GM18517 (cell line): ENCODE data around the gene ERBB4.

ENCODE experiments used
- ATAC-seq: cut with Tn5 transposase; IDR thresholded peaks from one replicate; pipeline ENCODE4 v1.9.1; 2021; ENCODE audit warnings: mild to moderate bottlenecking, moderate library complexity; ENCODE audit not compliant: unreplicated experiment

The ERBB4 gene

DNA sequence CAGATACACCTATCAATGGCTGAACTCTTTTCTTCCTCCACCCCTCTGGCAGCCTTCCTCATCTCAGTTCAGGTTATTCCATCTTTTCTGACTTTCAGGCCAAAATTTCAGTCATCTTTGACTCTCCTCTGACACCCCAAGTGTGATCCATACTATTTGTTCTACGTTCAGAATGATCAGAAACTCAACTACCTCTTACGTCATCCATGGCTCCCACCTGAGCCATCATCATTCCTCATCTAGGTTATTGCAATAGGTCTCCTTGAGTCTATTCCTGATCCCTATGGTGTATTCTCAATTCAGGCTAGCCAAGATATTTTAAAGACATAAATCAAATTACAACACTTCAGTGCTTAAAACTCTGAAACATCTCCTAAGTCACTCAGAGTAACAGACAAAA lies 589.7 kb downstream of the ERBB4 start:
- ATAC-seq = no peak

DNA sequence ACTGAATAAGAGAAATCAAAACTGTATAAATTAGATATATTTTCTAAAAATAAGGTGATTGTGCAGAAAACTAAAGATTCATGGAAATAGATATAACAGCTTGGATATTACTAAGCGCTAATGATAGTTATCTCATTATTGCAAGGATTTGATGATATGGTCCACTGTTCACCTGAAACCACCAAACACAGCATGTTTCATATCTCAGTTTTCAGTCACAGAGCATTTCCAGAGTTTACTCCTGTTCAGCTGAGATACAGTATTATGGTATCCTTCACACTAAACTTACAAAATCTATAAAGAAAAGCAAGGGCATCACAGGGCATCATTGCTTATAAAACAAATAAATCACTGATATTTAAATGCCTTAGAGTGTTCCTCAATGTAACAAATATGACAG lies 591.6 kb downstream of the ERBB4 start:
- no peak for ATAC-seq

DNA sequence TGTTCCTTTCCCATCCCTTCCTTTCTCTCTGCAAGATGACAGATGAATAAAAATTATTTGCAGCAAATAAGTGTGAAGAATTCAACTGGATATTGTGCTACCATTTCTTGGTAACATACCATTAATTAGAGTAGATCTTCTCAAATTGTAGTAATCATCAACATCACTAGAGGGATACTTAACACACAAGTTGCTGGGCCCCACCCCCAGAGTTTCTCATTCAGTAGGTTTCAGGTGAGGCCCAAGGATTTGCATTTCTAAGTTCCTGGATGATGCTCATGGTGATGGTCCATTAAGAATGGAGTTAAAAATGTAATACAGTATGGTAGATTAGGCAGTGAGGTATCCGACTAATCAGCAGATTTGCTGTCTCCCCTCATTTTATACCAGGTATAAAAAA lies 594.0 kb downstream of the ERBB4 start:
- peak; percentile 64 for ATAC-seq

DNA sequence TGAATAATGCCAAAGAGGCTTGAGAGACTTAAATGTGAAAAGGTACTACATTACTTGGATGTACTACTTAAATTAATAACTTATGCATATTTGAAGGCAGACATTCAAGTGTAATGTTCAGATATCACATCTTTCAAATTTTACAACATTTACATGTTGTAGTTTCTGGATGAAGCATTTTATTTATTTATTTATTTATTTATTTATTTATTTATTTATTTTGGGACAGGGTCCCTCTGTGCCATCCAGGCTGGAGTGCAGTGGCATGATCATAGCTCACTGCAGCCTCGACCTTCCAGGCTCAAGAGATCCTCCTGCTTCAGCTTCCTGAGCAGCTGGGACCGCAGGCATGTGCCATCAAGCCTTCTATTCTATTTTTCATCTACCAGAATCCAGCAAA lies 596.4 kb downstream of the ERBB4 start:
- ATAC-seq = no peak

DNA sequence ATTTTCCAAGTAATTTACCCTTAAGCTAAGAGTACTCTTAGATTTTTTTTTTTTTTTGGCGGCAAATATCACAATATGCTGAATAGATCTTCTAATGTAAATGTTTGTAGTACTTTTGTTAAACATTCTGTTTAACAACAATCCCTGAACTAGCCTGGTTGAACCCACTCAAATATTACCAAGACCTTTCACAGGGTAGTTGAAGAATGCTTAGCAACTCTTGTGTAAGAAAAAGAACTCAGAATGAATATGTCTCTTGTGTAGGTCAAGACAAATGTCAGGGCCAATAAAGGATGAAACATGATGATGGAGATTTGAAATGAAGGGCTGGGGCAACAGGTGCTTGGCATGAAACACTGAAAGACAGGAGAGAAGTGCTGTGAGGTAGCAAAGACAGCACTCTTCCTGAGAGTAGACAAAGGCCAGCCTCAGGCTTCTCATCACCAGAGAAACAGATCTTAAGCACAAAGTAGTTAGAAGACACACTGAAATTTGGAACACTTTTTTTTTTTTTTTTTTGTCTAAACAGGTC lies 597.3 kb downstream of the ERBB4 start:
- ATAC-seq = no peak

DNA sequence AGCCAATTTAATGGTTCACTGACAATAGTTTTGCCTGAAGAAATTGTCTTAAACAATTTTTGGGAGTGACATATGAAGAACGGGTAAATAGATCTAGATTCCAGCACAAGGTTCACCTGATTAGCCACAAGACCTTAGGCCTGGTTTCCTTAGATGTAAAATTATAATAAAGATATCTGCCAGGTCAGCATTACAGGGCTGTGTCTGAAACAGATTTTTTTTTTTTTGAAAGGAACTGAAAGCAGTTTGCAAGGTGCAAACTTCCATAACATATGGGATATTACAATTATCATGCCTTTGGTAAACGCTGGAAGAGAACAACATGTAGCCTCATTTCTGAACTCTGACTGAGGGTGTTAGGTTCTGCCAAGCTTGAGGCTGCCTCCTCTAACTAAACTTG lies 599.4 kb downstream of the ERBB4 start:
- no peak for ATAC-seq

DNA sequence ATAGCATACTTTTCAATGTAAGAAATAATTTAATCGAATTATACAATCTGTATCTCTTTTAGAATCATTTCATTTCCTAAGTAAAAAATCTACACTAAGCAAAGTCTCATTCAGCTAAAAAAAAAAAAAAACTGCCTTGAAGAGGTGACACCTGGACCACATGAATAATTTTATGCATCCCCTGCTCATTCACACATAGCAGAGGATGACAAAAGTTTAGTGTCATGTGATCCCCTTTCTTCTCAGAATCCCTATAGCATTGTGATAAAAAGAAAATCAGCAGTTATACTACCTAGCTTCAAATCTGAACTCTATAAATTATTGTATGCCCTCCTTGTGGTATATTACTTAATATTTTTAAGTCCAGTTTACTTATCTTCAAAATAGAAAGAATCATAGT lies 603.8 kb downstream of the ERBB4 start:
- ATAC-seq = no peak

DNA sequence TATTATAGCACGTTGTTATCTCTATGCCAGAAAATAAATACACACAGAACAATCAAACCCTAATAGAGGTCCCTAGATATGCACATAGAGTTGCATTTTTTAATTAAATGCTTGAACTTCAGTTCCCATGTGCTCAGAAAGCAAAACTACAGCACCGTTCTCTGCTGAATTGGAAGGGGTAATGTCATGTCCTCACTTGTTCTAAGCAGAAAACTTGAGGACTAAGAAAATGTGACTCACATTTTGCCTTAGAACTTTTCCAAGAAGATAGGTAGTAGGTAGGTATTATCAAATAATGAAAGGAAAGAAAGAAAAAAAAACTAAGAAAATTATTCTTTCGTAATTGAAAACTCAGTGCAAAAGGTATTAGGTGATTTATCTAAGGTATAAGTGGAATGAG lies 607.3 kb downstream of the ERBB4 start:
- no peak for ATAC-seq

DNA sequence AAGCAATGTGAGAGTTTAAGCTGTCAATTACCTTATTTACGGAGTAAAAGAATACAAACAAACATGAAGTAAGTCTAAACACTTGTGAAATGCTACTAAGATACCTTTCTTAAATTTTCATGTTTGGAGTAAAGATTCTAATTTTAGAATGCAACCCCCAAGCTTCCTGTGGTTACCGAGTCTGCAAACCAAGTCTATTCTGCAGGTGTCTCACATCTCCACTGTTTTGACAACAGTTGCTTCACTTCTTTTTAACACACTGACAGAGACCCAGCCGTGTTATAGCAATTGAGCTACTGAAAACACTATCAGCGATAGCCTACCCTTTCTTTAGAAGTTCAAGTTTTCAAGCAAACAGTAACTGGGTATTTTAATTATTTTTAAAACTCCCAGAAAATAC lies 608.3 kb downstream of the ERBB4 start:
- ATAC-seq = peak; percentile 92

DNA sequence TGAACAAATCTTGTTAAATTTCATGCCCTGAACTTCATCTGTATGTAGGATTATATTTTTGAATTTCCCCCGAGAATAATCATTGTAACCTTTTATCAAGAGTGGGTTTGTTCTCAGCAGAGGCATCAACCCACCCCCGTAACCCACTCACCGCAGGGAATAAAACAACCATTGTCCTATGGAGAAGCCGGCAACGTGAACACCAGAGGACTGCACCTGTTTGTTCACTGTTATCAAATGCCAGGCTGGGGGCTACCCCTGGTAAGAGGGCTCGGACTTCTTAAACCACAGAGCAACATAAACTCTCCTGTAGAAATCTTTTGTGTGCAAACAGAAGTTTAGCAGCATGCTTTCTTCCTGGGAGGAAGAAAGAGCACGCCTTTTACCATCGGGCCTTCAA lies 610.4 kb downstream of the ERBB4 start:
- ATAC-seq = no peak

DNA sequence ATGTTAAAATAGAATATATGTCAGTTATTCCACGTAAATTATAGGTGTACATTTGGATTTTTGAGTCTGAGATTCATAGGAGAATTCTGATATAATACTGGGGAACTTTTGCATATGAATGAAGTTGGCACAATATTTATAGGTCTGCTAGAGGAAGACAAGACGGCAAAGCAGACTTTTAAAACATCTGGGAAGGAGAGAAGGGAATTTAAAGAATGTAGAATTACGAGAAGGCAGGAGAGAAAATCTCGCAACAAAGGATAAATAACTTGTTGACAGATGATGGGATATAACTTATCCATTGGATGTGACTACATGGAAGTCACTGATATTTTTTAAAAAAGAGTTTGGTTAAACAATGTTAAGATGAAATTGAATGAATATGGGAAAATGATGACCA lies 615.6 kb downstream of the ERBB4 start:
- no peak for ATAC-seq

DNA sequence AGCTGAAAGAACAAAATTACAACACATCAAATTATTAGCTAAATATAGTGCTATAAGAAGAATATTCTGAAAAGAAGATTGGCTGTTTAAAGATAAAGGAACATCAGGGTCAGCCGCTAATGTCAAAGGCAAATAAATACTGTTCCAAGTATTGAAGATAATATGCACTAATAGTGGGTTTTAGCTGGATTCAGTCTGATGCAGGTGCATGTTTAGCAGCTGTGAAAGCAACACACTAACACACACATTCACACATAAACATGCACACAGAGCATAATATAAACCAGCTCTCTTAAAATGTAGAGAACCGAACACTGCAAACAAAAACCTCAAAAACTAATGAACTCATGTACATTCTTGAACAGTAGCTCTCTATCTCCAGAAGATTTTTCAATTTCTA lies 634.6 kb downstream of the ERBB4 start:
- ATAC-seq = no peak

DNA sequence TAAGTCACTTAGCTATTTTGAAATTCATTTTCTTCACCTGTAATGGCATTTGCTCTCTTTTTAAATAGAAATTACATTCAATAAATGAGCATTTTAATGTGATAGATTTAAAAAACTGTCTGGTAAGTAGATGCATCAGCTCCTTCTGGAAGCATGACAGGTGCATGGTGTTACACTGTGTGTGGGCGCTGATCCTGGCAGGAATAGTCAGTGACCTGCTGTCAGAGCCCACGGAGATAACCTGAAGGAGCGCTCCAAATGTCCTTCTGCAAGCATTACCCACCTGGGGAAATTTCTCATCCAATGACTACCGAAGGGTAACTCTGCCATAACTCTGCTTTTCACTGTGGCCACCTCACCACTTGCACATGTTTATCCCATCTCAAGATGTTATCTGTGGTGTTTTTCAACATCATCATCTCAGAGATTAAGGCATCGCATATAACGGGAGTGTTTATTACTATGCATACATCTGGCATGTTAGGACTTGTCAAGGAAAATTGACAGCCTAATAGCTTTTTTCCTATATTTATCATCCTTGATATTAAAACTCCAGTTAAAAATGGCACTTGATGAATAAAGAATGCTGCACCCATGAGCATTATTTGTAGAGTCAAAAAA lies 637.3 kb downstream of the ERBB4 start:
- ATAC-seq = no peak

DNA sequence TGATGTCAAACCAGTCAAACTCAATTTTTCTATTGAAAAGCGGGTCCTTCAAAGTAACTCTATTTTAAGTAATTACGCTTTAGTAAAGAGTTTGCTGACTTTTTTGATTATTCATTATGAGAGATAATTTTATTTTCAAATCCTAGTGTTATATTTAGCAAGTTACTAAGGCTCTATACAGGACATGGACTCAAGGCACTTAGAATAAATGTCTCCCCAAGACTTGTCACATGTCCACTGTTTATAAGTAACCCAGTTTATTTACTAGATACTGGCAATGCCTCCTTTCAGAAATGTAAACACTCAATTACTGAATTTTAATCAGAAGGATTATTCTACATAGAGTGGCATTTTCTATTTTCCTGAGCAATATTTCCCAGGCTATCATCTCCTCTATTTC lies 638.1 kb downstream of the ERBB4 start:
- ATAC-seq = no peak

DNA sequence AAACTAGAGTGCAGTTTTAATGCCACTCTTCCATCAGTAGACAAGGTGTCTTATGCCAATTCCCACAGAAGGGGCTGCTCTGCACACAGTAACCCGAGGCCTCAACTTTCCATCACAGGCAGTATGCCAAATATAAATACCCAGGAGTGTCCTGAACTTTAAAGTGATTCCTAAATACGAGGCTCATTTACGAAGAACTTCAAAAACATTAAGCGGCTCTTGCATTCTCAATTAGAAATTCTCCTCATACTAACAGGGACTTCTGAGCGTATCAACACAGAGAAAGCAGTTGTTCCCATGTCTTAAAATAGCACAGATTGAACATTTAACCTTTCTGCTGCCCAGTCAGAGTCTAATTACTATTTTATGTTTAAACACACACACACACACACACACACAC lies 638.6 kb downstream of the ERBB4 start:
- no peak for ATAC-seq

DNA sequence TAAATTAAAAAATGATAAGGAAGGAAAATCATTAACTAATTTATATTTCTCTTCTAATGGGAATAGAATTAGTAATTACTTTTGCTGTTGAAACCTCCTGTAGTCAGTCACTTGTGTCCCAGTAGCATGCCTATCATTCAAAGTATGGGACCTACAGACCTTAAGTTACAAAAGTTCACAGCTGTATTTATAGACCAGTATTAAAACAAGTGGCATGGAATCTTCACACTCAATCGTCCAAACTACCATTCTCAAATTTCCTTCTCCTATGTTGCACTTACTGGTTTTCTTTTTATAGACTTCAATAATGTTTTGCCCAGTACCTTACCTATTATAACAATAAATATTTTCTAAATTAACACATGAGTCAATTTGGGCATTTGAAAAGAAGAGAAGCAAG lies 639.9 kb downstream of the ERBB4 start:
- ATAC-seq = no peak

DNA sequence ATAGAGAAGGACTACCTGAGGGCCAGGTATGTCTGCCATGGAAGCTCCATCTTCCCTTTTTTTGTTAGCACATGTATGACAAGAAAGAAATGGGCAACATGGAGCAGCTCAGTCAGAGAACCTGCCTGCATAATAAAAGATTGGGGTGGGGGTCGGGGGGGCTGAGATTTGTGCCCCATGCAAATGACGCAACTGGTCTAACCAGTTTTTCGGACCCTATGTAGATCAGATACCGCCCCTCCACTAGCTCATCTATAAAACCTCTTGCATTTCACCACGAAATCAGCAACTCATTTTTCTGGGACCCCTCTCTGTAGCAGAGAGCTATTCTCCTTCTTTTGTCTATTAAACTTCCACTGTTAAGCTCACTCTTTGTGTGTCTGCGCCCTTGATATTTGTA lies 657.2 kb downstream of the ERBB4 start:
- ATAC-seq = no peak

DNA sequence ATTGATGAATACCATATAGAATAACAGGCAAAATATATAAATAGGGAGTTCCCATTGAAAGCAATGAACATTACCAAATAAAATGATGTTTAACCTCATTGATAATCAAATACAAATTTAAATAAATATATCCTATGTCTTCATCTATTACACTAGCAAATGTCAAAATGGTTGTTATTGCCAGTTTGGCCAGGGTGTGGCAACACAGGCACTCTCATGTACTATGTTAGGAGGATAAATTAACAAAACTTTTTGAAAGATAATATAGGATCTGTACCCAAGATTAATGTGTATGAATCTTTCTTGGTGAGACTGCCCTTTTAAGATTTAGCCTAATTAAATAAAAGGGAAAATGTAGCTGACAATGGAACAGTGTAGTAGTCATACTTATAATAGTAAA lies 659.3 kb downstream of the ERBB4 start:
- ATAC-seq = no peak

DNA sequence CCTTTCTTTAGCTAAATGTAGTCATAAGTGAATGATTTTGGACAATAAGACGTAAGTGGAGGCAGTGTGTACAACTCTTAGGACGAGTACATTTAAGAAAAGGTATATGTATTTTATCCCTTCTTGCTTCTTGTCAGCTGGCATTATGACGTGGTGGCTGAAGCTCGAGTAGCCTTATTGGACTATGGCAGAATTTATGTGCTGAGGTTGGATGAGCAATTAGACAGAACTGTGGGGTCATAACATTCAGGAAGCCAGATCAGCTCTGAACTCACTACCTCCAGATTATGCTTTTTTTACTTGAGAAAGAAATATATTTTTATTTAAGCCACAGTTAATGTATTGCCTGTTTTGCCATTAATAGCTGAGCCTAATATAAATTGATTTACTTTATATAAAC lies 661.5 kb downstream of the ERBB4 start:
- ATAC-seq = no peak

DNA sequence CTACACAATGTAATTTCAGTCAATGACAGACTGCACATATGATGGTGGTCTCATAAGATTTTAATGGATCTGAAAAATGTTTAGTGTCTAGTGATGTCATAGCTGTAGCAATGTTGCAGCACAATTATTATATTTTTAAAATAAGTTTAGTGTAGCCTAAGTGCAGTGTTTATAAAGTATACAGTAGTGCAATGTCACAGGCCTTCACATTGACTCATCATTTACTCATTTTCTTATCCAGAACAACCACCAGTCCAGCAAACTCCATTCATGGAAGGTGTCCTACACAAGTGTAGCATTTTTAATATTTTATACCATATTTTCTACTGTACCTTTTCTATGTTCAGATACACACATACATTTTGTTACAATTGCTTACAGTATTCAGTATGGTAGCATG lies 663.1 kb downstream of the ERBB4 start:
- ATAC-seq = no peak

DNA sequence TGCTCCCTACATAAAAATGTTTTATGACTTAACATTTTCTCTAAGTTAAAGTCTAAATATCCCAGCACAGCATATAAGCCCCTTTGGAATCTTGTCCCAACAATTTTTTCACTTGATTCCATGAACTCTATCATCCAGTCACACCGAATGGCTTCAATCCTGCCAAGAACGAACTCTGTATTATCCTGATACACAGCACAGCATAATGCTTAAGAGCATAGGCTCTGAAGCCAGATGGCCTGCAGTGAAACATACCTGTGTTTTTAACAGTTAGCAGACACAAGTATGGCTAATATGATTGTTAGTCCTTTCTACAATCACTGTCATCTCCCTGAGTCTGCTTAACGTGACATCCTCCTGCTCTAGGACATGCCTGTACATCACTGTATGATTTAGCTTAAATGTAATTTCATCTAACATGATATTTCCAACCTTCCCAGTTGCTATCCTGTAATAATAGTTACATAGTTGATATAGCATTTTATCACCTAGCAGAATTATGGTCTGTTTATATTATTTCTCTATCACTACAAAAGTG lies 669.5 kb downstream of the ERBB4 start:
- ATAC-seq = no peak

DNA sequence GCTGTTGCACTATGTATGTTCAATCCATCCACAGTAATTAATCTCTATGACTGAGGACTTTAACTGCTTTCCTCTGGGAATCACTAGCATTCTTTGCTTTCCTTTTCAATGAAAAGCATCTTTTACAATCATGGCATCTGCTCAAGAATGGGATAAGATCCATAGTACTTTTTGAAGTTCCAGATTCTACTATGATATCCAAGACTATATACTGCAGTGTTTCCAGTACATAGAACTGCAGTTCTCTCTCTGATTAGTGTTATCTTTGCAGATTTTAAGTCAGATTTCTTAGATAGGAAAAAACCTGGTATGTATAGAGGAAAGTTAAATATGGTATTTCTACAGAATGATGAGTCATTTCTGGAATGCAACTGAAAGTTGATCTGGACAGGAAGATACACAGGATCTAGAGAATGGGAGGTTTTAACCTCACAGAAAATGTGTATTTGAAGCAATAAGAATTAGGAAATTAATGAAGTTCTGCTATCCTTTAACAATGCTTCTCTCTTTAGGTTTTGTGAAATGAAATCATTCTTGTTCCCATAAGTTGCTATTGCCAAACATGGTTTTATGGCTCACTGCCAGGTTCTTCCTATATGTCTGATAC lies 670.7 kb downstream of the ERBB4 start:
- peak; percentile 92 for ATAC-seq

DNA sequence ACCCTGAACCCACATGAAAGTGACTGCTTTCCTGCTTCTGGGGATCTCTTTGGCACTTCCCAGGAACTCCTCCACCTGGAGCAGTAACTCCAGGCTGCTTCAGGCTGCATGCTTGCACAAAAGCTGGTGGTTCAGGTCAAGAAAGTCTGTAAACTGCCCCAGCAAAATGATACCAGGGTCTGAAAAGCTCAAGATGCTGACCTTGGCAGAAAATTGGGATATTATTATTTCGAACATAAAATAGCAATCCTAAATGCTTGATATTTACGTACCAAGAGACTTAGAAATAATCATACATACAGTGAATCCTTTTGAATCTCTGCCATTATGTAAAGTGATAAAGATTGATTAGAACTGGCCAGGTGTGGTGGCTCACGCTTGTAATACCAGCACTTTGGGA lies 674.3 kb downstream of the ERBB4 start:
- ATAC-seq = no peak
